Renal cortex interstitium (tissue), 11 donors: ENCODE results near the gene PARP16. TPM values are rescaled to one million over a fixed set of nuclear protein-coding genes. Genes with fewer than 3 reads are reported as not detected.

Experiments
- DNase-seq, 11 donors: peaks; one replicate each; pipeline ENCODE4 v3.0.0-alpha.2; 2013; ENCODE audit warnings: low read depth in 9 of 11, low spot score in 4 of 11; ENCODE audit errors: extremely low read depth in 1 of 11
- polyA plus RNA-seq, 3 donors: library from polyadenylated mRNA; unstranded; fragments of 120-200 nt; gene quantifications; one replicate each; pipeline ENCODE4 v1.2.1, GENCODE V29; 2013; ENCODE audit not compliant: insufficient read length in 3 of 3

PARP16 gene
- polyA plus RNA-seq, 3 donors = 16.8 to 18.7 (median 18.6) TPM

DNA sequence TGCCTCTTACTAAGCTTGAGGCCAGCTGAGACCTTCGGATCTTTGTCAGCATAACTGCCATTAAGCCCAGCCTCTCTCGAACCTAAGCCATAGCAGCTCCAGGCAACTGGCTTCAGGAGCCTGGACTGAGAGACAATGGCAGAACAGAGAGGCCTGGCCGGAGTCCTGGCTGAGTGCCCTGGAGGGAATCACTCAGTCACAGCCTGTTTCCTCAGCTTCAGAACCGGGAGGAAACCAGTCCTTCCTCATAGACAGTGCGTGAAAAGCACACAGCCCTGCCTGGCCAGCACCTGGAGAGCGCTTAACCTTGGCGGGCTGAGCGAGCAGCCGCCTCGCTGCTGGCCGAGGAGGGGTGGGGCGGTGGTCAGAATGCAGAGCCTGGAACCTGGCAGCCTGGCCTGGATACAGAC is 39.4 kb upstream of the PARP16 start:
- no peak for DNase-seq

DNA sequence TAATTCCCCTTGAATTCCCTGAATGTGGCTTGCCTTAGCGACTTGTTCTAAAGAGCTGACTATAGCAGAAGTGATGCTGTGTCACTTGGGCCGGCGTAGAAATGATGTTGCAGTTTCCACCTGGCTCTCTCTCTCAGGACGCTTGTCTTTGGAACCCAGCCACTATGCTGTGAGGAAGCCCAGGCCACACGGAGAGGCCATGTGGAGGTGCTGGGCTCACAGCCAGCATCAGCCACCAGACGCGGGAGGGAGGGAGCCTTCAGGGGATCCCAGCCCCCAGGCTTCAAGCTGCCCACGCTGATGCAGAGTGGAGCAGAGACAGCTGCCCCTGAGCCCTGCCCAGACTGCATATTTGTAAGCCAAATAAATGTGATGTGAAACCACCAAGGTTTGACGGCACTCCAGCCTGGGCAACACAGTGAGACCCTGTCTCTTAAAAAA is 36.4 kb upstream of the PARP16 start:
- peak in 1 of 11 donors; percentile 49 for DNase-seq

DNA sequence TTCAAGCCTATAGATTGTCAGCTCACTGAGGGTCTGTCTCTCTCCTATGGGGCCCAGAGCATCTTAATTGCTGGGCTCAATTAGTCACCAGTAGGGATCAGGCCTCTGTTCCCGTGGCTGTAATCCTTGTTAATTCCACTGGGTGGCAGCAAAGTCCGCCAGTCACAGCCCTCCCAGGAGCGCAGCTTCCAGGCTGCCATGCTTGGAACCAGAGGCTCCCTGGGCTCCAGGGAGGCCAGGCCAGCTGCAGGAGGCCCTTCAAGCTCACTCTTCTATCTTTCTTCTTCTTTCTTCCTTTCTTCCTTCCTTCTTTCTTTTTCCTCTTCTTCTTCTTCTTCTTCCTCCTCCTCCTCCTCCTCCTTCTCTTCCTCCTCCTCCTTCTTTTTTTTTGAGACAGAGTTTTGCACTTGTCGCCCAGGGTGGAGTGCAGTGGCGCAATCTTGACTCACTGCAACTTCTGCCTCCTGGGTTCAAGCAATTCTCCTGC is 32.2 kb upstream of the PARP16 start:
- DNase-seq = peak in 6 of 11 donors; percentile 69 to 83 (median 72)

DNA sequence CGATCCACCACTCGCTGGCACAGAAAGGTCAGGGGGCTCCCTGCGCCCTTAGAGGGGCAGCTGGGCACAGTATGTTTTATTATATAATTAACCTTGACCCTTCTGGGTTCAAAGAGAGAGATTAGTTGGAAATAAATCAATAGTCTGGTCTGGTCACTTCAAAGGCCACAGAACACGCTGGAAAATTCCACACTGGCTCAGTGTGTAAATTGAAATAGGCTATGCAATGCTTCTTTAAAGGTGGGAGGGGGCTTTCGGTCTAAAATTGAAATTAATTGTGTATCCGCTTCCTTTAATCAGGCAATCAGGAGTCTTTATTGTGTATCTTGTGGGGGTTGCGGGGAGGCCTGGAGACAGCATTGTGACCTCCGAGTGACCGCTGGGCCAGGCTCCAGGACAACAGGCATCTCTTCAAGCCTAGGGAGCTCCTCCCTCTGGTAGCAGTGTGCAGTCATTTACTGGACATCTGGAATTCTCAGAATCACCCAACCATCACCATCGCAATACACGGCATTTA is 25.8 kb upstream of the PARP16 start:
- DNase-seq = peak in 4 of 11 donors; percentile 55 to 74 (median 70)

DNA sequence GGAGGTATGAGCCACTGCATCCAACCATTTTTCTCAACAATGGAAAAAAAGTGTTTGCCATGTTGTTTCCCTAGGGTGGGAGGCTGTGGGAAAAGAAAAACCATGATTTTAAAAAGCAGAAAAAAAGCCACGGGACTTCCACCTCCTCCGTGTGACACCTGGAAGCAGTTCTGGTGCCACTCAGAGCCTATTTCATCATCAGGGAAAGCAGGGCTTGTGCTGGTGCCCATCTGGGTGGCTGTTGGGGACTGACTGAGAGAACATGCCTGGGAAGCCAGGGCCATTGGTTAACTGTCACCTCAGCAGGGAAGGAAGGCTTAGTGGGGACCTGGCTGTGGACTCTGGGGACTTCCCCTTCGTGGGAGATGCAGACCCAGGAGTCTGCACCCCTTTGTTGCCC is 25.1 kb upstream of the PARP16 start:
- no peak for DNase-seq

DNA sequence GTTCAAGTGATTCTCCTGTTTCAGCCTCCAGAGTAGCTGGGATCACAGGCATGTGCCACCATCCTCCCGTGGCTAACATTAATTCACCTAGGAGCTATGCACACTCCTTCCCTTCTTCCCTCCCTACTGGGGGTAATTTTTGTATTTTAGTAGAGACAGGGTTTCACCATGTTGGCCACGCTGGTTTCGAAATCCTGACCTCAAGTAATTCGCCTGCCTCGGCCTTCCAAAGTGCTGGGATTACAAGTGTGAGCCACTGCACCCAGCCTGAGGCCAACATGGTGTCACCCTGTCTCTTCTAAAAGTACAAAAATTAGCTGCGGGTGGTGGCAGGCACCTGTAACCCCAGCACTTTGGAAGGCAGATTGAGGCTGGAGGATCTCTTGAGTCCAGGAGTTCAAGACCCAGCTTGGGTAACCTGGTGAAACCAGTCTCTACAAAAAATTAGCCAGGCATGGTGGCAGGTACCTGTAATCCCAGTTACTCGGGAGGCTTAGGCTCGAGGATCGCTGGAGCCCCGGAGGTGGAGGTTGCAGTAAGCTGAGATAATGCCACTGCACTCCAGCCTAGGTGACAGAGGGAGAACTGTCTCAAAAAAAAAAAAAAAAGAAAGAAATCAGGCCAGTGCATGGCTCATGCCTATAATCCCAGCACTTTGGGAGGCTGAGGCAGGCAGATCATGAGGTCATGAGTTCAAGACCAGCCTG is 23.9 kb upstream of the PARP16 start:
- no peak for DNase-seq

DNA sequence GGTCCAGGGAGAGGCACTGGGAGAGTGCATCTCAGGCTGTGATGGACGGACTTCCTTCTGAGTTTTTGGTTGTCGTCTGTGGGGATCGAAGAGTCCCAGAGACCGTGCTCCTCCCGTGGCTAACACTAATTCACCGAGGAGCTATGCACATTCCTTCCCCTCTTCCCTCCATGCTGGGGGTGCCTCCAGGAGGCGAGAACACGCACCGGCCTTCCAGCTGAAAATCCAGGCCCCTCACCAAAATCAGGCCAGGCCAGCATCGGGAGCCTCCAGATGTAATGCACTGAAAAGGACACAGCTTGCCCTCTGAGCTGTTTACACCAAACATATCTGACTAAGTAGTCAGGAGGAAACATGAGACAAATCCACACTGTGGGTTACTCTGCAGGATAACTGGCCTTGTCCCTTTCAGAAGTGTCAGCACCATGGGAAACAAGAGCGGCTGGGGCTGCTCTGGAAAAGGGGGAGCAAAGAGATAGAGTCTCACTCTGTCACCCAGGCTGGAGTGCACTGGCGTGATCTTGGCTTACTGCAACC is 23.3 kb upstream of the PARP16 start:
- no peak for DNase-seq

DNA sequence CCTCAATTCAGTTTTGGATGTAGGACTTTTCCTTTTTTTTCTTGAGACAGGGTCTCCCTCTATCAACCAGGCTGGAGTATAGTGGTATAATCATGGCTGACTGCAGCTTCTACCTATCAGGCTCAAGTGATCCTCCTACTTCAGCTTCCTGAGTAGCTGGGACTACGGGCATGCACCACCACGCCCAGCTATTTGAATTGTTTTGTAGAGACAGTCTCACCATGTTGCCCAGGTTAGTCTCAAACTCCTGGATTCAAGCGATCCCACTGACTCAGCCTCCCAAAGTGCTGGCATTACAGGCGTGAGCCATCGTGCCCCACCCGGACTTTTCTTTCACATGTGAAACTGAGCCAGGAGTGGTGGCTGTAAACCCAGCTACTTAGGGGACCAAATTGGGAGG is 21.3 kb upstream of the PARP16 start:
- DNase-seq = no peak

DNA sequence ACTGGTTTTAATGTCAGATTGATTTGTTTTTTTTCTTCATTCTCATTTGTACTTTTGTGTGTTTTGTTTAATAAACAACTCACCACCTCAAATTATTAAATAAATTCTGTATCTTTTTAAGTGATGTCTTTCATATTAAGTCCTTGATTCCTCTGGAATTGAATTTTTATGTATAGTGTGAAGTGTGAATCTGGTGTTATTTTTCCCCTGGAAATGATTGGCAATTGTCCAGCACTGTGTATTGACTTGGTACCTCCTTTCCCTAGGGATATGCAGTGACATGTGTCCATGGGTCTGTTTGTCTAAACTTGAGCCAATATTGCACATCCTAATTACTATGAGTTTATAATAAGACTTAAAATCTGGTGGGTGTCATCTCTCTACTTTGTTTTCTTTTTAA is 19.9 kb upstream of the PARP16 start:
- DNase-seq = no peak

DNA sequence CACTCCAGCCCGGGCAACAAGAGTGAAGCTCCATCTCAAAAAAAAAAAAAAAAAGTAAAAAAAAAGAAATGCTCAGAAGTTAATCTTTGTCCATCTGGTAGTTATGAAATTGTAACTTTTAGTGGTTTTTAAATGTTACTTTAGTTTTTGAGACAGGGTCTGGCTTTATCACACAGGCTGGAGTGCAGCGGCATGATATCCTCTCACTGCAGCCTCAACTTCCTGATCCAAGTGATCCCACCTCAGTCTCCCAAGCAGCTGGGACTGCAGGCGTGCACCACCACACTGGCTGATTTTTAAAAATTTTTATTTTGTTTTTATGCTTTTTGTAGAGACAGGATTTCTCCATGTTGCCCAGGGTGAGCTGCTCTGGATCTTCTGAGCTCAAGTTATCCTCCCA is 19.1 kb upstream of the PARP16 start:
- DNase-seq = no peak

DNA sequence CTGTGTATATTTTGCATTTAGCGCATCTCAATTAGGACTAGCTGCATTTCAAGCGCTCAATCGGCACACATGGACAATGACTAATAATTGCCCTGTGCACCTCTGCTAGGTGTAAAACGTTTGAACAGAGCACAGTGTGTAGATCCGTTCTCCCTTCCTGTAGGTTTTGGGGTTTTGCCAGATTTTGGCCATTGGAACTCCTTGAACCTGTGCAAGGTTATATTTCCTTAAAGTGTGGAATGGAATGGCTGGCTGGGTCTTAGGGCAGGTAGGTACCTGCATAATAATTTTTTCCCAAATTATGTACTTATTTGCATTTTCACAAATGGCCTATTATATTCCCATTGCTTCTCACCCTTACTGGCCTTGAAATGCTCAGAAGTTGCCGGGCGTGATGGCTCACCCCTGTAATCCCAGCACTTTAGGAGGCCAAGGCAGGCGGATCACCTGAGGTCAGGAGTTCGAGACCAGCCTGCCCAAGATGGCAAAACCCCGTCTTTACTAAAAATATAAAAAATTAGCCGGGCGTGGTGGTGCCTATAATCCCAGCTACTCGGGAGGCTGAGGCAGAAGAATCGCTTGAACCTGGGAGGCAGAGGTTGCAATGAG is 18.6 kb upstream of the PARP16 start:
- no peak for DNase-seq

DNA sequence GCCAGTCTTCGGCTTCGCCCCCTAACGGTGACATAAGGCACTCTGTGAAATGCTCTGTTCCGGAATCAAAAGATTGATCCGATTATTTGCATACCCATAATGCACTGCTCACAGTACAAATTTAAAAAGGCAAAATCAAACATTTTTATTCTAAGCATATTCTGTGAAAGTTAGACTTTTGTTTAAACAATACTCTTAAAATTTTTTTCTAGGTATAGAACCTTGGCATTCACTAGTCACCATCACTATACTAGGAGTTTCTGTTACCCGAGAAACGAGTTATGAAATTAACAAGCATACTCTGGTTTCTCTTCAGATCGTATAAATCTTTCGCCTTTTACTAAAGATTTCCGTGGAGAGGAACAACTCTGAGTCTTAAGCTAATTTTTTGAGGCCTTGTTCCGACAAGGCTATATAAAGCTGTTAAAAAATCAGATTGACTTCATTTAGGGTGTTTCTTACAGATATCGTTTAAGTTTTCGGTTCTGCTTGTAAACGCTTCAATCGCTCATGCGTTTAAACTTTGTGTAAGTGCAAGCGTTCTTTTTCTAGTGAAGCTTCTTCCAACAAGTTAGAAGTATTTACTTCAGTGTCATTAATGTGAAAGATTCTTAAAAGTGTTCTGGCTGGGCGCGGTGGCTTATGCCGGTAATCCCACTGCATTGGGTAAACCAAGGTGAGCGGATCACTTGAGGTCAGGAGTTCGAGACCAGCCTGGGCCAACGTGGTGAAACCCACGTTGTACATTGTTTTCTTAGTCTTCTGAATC is 17.9 kb upstream of the PARP16 start, which contains the start of gene RNU5B-1:
RNU5B-1 (plus strand) TSS at position 297 of the 769 bp plus-strand sequence.
- DNase-seq = peak in 10 of 11 donors; percentile 77 to 93 (median 88)

DNA sequence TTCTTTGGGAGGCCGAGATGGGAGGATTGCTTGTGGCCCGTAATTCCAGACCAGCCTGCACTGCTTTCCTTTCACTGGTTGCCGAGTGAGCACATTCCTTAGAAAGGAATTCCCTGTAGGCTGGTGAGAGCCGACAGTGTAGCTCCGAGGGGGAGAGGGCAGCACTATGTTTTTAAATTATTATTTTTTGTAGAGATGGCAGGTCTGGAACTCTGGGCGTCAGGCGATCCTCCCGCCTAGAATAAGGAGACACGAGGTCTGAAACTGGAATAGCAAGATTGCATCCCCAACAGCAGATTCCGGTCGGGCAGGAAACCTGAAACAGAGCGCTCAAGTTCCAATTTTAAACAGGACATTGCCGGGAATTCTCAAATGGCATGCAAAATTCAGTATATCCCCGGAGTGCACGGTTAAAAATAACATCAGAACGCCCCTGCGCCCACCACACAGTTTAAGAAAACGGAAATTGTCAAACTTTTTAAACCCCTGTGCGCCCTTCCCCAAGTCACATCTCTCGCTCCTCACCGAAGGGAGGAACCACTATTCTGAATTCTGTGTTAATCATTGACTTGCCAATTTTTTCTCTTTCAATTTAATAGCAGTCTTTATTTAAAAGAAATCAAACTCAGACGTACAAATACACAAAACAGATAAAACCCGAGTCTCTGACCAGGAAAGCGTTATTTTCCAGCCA is 17.2 kb upstream of the PARP16 start:
- peak in 4 of 11 donors; percentile 57 to 69 (median 62) for DNase-seq

DNA sequence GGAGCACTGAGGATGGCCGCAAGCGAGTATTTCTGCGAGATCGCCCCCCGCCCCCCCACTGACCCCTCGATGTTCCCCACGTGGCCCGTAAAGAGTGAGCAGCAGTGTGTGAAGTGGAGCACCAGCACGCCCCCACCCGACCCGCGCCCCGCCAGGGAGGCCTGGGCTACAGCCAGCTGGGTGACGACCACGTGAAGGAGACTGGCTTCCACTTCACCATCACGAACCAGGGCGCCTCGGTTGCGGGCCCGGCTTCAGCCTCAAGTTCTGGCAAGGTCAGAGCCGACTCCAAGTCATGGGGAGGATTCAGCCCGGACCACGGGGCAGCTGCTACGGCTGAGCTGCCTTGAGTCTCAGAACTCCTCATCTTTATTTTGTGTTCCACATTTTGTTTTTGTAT is 15.4 kb upstream of the PARP16 start:
- no peak for DNase-seq

DNA sequence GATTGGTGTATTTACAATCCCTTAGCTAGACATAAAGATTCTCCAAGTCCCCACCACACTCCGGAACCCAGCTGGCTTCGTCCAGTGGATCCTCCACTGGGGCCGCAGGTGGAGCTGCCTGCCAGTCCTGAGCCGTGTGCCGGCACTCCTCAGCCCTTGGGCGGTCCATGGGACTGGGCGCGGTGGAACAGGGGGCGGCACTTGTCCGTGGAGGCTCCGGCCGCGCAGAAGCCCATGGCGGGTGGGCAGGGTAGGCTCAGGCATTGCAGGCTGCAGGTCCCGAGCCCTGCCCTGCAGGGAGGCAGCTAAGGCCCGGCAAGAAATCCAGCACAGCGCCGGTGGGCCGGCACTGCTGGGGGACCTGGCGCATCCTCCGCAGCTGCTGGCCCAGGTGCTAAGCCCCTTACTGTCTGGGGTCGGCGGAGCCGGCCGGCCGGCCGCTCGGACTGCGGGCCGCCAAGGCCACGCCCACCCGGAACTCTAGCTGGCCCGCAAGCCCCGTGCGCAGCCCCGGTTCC is 14.3 kb upstream of the PARP16 start:
- no peak for DNase-seq

DNA sequence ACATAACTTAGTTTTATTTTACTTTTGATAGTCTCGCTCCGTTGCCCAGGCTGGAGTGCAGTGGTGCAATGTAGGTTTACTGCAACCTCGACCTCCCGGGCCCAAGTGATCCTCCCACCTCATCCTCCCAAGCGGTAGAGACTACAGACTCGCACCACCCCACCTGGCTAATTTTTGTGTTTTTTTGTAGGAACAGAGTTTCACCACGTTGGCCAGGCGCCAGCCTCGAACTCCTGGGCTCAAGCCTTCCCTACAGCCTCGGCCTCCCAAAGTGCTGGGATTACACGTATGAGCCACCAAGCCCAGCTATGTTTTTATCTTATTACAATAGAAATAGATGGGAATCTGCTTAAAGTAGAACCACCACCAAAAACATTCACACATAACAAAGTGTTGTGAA is 12.0 kb upstream of the PARP16 start:
- no peak for DNase-seq

DNA sequence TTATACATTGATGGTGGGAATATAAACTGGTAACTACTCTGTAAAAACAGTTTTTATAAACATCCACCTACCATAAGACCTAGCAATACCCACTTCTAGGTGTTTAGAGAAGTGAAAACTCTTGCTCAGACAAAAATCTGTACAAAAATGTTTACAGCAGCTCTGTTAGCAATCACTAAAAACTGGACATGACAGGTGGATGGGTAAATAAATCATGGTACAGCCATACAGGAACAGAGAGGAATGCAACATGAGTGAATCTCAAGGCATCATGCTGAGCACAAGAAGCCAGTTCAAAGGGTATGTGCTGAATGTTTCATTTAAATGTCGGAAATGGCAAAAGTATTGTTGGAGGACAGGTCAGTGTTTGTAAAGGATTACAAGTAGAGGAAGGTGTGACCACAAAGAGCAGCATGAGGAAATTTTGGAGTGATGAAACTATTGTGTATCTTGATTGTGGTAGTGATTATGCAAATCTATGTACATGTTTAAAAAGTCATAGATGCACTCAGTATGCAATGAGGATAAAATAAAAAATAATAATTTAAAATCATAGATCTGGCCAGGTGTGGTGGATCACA is 6.3 kb upstream of the PARP16 start:
- no peak for DNase-seq

DNA sequence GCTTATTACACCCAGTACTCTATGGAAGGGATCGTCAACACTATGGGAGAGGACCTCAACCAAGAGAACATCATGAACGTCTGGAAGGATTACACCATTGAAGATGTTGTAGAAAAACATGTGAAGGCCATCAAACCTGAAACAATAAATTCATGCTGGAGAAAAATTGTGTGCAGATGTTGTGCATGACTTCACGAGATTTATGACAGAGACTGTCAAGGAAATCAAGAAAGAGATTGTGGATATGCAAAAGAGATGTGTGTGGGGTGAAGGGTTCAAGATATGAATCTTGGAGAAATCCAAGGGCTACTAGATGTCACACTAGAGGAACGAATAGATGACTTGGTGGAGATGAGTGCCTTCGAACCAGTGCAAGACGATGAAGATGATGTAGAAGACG is 3.5 kb upstream of the PARP16 start:
- DNase-seq = no peak
